Articular chondrocyte of knee joint (primary cell): Measurements from ENCODE around the gene NYAP2. TPM values are rescaled to one million over a fixed set of nuclear protein-coding genes. Genes with fewer than 3 reads are reported as not detected.

ENCODE experiments used
- small RNA-seq: library from RNA; depleted of rRNA; stranded (forward); fragments of <200 nt; gene quantifications from one replicate; pipeline ENCODE3, GENCODE V24; 2012
- total RNA-seq: library from RNA; depleted of rRNA; stranded (reverse); fragments of >200 nt; gene quantifications from 2 replicates; pipeline ENCODE4 v1.2.3, GENCODE V29; 2012

The NYAP2 gene
- not detected in 2 replicates for total RNA-seq

DNA sequence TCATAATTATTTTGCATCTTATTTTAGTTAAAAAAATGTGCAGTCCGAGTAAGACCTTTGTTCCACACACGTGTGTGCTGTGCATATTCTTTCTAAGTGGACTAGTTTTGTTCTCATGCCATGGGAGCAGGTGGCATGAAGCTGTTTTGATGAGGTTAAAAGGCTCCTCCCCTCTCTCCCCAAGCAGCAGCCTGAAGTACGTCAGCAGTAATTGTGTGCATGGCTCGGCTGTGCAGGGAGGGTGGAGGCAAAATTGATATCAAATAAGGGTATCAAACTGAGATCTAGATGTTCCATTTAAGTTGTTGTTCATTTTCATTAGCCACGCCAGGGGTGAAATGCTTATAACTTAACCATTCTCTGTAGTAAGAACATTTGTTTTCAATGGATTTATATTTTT, at the start of gene NYAP2:
Gene NYAP2, plus strand, starts transcription at position 207 of the 400 bp plus-strand sequence. CDS start 9,171 bp downstream, outside the sequence.

Small RNAs within 50 kb of the gene (small RNA-seq; reads per million reads assigned to genes)
- not detected for gene AC016717.1
